ENCODE data around the gene SGPP1.
"Not testable (repeated sequence)": the region's sequence is repeated elsewhere in the genome, so short reads cannot be mapped to it uniquely, and the experiment has no call there.

SGPP1 gene

DNA sequence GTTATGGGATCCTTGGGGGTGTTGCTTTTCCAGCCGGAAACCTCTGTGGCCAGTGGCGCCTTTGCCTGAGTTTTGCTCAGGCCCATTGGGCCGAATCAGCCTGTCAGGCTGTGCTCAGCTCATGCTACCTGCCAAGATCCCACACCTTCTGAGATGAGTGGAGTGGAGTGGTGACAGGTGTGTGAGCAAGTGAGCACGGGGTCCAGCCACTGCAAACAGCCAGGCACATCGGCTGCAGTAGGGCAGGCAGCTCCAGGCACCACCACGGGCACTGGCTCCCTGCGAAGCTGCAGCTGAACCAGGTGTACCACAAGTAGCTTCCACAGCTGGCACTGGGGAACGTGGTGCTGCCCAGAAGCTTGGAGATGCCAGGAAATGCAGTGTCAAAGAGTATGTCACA, 65.1 kb downstream of the SGPP1 start:
- ChIA-PET CTCF (interaction anchor here (1.1 to 1.4 kb wide), 4 partner anchors 11 to 148 kb away, joined by 3 to 7 read pairs (median 5); partner anchors contain the start of gene WDR89), POLR2A (no interaction called here)
- TF ChIP-seq, protein P1, sequence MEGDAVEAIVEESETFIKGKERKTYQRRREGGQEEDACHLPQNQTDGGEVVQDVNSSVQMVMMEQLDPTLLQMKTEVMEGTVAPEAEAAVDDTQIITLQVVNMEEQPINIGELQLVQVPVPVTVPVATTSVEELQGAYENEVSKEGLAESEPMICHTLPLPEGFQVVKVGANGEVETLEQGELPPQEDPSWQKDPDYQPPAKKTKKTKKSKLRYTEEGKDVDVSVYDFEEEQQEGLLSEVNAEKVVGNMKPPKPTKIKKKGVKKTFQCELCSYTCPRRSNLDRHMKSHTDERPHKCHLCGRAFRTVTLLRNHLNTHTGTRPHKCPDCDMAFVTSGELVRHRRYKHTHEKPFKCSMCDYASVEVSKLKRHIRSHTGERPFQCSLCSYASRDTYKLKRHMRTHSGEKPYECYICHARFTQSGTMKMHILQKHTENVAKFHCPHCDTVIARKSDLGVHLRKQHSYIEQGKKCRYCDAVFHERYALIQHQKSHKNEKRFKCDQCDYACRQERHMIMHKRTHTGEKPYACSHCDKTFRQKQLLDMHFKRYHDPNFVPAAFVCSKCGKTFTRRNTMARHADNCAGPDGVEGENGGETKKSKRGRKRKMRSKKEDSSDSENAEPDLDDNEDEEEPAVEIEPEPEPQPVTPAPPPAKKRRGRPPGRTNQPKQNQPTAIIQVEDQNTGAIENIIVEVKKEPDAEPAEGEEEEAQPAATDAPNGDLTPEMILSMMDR (IDR thresholded peaks at IDR 0.05; ENCODE audit: control extremely low read depth, extremely low read depth, low read depth, missing control alignments) = no peak
- DNase-seq (ENCODE audit: extremely low spot score) = no peak

DNA sequence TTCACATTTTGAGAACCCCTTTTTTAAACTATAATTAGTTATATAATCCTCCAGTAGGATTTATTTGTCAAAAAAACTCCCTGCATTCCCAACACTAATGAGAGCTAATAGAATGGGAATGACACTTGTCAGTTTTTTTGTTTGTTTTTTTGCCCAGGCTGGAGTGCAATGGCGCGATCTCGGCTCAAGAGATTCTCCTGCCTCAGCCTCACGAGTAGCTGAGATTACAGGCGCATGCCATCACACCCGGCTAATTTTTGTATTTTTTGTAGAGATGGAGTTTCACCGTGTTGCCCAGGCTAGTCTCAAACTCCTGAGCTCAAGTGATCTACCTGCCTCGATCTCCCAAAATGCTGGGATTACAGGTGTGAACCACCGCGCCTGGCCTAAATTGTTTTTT, 66.0 kb downstream of the SGPP1 start:
- POLR2A ChIA-PET; DNase-seq (ENCODE audit: extremely low spot score): not testable (repeated sequence)
- CTCF ChIA-PET = interaction anchor here (1.1 kb wide), 1 partner anchor 28 kb away, joined by 3 read pairs; no protein-coding TSS in a partner anchor

DNA sequence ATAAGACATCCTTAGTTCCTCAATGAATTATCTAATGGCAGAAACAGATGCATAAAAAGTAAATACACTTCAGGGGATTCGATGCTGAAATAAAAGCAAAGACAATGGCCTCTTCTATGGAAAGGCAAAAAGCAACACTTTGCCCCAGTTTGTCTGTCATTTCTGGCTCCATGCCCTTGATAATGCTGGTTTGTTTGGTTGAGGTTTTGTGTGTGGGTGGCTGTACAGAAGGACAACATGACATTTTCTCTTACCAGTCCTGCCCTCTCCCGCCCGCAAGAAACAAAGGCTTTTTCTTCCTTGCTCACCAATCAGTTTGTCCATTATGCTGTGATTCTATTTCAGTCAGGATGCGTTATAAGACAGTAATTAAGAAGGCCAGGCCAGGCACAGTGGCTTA, 68.1 kb downstream of the SGPP1 start:
- TF ChIP-seq, protein P1 (IDR thresholded peaks at IDR 0.05; ENCODE audit: control extremely low read depth, extremely low read depth, low read depth, missing control alignments) = no peak
- POLR2A ChIA-PET = no interaction called here
- CTCF ChIA-PET = no interaction called here
- DNase-seq (ENCODE audit: extremely low spot score) = no peak

DNA sequence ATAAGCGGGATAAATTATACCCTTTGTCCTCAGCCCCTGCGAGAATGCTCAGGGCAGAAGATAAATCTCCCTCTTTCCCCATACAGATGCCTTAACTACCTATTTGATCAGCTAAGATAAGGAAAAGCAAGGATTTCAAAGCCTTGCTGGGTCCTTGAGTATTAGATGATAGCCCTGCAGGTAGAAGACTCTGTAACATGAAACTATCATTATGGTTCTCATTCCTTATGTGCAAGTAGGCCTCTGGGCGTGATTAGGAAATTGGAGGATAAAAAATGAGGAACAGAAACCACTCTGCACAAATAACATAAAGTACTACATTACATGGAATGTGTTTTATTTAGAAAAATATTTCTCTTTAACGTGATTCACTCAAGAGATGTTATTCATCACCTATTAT, 71.7 kb downstream of the SGPP1 start:
- DNase-seq (ENCODE audit: extremely low spot score) = no peak
- CTCF ChIA-PET = interaction anchor here (0.9 to 3.1 kb wide), 2 partner anchors 12 to 14 kb away, joined by 4 to 8 read pairs; partner anchors contain the start of gene WDR89
- POLR2A ChIA-PET = no interaction called here
- TF ChIP-seq, protein P1 (IDR thresholded peaks at IDR 0.05; ENCODE audit: control extremely low read depth, extremely low read depth, low read depth, missing control alignments) = no peak

DNA sequence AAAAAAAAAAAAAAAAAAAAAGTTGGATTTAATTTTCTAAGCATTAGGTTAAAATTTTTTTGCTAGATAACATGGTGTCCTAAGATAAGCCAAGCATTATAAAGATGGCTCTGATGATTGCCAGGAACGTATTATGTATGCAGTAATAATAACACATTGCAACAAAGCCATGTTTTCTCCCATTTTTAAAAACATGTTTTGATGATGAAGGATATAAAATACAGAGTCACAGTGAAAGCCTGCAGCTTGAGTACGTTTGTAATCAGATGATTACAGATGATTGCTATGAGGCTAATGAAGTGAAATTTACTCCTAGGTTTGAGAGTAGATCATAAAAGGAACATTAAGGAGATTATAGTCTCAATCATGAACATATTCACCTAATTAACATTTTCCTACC, 72.9 kb downstream of the SGPP1 start:
- no peak for DNase-seq (ENCODE audit: extremely low spot score)
- ChIA-PET CTCF (interaction anchor here (3.1 kb wide), 1 partner anchor 13 kb away, joined by 8 read pairs; the partner anchor contains the start of gene WDR89), POLR2A (no interaction called here)
- TF ChIP-seq, protein P1 (IDR thresholded peaks at IDR 0.05; ENCODE audit: control extremely low read depth, extremely low read depth, low read depth, missing control alignments) = no peak

DNA sequence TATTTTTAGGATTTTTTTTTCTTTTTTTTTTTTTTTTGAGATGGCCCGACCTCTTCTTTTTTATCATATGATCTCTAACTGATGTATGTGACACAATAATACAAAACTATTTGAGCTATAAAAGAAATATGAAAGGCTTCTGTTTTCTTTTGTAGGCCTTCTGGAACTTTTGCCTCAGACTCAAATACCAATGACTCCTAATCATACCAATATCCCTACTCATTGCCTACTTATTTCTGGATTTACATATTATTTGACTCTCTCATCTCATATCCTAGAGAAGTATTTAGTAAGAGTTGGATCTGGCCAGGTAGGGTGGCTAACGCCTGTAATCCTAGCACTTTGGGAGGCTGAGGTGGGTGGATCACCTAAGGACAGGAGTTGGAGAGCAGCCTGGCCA, 73.5 kb downstream of the SGPP1 start:
- TF ChIP-seq, protein P1 (IDR thresholded peaks at IDR 0.05; ENCODE audit: control extremely low read depth, extremely low read depth, low read depth, missing control alignments) = no peak
- no peak for DNase-seq (ENCODE audit: extremely low spot score)
- POLR2A ChIA-PET = no interaction called here
- CTCF ChIA-PET = no interaction called here

DNA sequence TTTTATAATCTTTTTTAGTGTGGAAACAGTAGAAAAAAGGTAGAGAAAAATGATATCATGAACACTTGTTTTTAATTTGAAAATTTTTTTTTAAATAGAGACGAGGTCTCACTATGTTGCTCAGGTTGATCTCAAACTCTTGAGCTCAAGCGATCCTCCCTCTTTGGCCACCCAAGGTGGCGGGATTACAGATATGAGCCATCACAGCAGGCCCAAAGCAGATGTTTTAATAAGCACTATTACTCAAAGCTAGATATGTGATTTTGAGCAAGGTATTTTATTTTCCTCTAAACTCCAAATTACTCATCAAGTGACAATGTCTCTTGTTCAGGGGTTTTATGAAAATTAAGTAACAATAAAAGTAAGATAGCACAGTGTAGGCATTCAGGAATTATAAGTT, 75.5 kb downstream of the SGPP1 start:
- POLR2A ChIA-PET = interaction anchor here (0.6 kb wide), 1 partner anchor 94 kb away, joined by 5 read pairs; no protein-coding TSS in a partner anchor
- TF ChIP-seq, protein P1 (IDR thresholded peaks at IDR 0.05; ENCODE audit: control extremely low read depth, extremely low read depth, low read depth, missing control alignments) = no peak
- CTCF ChIA-PET = interaction anchor here (0.7 to 1.5 kb wide), 3 partner anchors 8 to 11 kb away, joined by 3 to 5 read pairs (median 4); partner anchors contain the start of gene WDR89
- DNase-seq (ENCODE audit: extremely low spot score) = no peak

All from GM10248 (cell line).